Peyer's patch (tissue), 4 donors: ENCODE results near the gene NSFL1C.
A peak's percentile ranks its signal among the peaks of the same experiment; 100 is the strongest.

Source experiments
- POLR2A ChIP-seq, 2 donors: fragments of 450-650 bp; IDR thresholded peaks; one replicate each; pipeline ENCODE4 v1.5.1; 2017; ENCODE audit warnings: antibody characterized with exemption in 2 of 2, mild to moderate bottlenecking in 2 of 2, moderate library complexity in 2 of 2
- TF ChIP-seq, protein P1 (sequence below), 6 experiments: fragments of 450-650 bp in 4 of 6; fragments of 200-600 bp in 2 of 6; sonication (generic) in 1 of 6; IDR thresholded peaks; one replicate each; pipeline ENCODE4 v1.5.1; 2017 to 2019; ENCODE audit warnings: antibody characterized with exemption in 6 of 6, mild to moderate bottlenecking in 3 of 6, moderate library complexity in 1 of 6

DNA sequence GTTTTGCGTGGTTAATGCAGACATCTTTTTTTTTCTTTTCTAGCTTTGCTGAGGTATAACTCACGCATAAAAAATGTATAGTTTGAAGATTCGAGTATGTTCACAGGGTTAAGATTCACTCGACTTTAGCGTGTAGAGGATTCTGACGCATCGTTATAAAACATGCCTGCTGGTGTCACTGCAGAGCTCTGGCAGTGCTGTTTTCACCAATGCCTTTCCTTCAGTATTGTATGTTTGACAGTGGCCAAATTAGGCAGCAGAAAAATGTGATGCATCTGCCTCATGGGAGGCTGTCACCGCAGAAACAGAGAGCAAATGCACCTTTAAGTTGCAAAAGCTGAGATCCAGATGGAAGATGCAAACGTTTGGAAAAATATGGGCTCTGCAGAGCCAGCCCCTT, 42.6 kb upstream of the NSFL1C start:
- TF ChIP-seq, protein P1, sequence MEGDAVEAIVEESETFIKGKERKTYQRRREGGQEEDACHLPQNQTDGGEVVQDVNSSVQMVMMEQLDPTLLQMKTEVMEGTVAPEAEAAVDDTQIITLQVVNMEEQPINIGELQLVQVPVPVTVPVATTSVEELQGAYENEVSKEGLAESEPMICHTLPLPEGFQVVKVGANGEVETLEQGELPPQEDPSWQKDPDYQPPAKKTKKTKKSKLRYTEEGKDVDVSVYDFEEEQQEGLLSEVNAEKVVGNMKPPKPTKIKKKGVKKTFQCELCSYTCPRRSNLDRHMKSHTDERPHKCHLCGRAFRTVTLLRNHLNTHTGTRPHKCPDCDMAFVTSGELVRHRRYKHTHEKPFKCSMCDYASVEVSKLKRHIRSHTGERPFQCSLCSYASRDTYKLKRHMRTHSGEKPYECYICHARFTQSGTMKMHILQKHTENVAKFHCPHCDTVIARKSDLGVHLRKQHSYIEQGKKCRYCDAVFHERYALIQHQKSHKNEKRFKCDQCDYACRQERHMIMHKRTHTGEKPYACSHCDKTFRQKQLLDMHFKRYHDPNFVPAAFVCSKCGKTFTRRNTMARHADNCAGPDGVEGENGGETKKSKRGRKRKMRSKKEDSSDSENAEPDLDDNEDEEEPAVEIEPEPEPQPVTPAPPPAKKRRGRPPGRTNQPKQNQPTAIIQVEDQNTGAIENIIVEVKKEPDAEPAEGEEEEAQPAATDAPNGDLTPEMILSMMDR (IDR thresholded peaks at IDR 0.05) = peak in 5 of 6 experiments; percentile 19 to 50 (median 32)
- no peak for TF ChIP-seq POLR2A (IDR thresholded peaks at IDR 0.05)
